ENCODE measurements around the gene RUNX2.

GRCh38 chr6:45369870-45370269, 41.7 kb downstream of the RUNX2 start:
- TF ChIP-seq CTCF (IDR thresholded peaks at IDR 0.05) (no peak), EZH2phosphoT487 (IDR thresholded peaks at IDR 0.05) (no peak)
